GM23338 (cell line): Measurements from ENCODE around the gene TMEM120B.

Experiments used
- CREB1 ChIP-seq: fragments of 250-450 bp; sonication (Bioruptor Pico); IDR thresholded peaks from 2 replicates; pipeline ENCODE4 v1.5.0; 2020; ENCODE audit warnings: low read depth, mild to moderate bottlenecking, moderate library complexity
- EZH2 ChIP-seq: fragments of 200-600 bp; sonication (generic); IDR thresholded peaks from one replicate; pipeline ENCODE4 v1.8.0; 2017; ENCODE audit warnings: antibody characterized with exemption, mild to moderate bottlenecking, low read depth; ENCODE audit not compliant: unreplicated experiment
- EZH2phosphoT487 ChIP-seq: fragments of 200-600 bp; sonication (generic); IDR thresholded peaks from one replicate; pipeline ENCODE4 v1.8.1; 2018; ENCODE audit warnings: antibody characterized with exemption; ENCODE audit not compliant: unreplicated experiment
- JUNB ChIP-seq: IDR thresholded peaks from one replicate; pipeline ENCODE4 v1.6.1; 2016; ENCODE audit warnings: antibody characterized with exemption; ENCODE audit not compliant: unreplicated experiment
- POLR2AphosphoS5 ChIP-seq: IDR thresholded peaks from 2 replicates; pipeline ENCODE4 v1.6.1; 2016; ENCODE audit warnings: antibody characterized with exemption, low read depth
- STAT1 ChIP-seq: IDR thresholded peaks from one replicate; pipeline ENCODE4 v1.6.1; 2016; ENCODE audit warnings: antibody characterized with exemption; ENCODE audit not compliant: unreplicated experiment
- ZNF331 ChIP-seq: fragments of 250-450 bp; sonication (Bioruptor Pico); IDR thresholded peaks from 2 replicates; pipeline ENCODE4 v1.5.0; 2020; ENCODE audit warnings: low read depth, mild to moderate bottlenecking, moderate library complexity
- TF ChIP-seq, protein P1 (sequence below), 2 experiments: fragments of 200-600 bp in 1 of 2; sonication (generic) in 1 of 2; conservative IDR thresholded peaks; 2 replicates each; pipeline versions ENCODE4 v1.5.1 to v1.6.1; 2016 to 2017; ENCODE audit warnings: antibody characterized with exemption in 2 of 2, low read depth in 2 of 2, mild to moderate bottlenecking in 2 of 2, moderate library complexity in 1 of 2
- TF ChIP-seq, protein P2 (sequence below): IDR thresholded peaks from 2 replicates; pipeline ENCODE4 v1.6.1; 2016; ENCODE audit warnings: antibody characterized with exemption
- TF ChIP-seq, protein P3 (sequence below): IDR thresholded peaks from one replicate; pipeline ENCODE4 v1.6.1; 2018; ENCODE audit warnings: antibody characterized with exemption; ENCODE audit not compliant: unreplicated experiment

GRCh38 chr12:121815263-121815662 lies 102.7 kb downstream of the TMEM120B start:
- TF ChIP-seq POLR2AphosphoS5 = no peak
- TF ChIP-seq, protein P1, sequence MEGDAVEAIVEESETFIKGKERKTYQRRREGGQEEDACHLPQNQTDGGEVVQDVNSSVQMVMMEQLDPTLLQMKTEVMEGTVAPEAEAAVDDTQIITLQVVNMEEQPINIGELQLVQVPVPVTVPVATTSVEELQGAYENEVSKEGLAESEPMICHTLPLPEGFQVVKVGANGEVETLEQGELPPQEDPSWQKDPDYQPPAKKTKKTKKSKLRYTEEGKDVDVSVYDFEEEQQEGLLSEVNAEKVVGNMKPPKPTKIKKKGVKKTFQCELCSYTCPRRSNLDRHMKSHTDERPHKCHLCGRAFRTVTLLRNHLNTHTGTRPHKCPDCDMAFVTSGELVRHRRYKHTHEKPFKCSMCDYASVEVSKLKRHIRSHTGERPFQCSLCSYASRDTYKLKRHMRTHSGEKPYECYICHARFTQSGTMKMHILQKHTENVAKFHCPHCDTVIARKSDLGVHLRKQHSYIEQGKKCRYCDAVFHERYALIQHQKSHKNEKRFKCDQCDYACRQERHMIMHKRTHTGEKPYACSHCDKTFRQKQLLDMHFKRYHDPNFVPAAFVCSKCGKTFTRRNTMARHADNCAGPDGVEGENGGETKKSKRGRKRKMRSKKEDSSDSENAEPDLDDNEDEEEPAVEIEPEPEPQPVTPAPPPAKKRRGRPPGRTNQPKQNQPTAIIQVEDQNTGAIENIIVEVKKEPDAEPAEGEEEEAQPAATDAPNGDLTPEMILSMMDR (conservative IDR thresholded peaks at IDR 0.05; ENCODE audit: low read depth in 2 of 2) = no peak
- TF ChIP-seq EZH2phosphoT487 = no peak
- TF ChIP-seq EZH2 = no peak
- TF ChIP-seq ZNF331 (CRISPR knock-in tag) = no peak
- TF ChIP-seq, protein P2, sequence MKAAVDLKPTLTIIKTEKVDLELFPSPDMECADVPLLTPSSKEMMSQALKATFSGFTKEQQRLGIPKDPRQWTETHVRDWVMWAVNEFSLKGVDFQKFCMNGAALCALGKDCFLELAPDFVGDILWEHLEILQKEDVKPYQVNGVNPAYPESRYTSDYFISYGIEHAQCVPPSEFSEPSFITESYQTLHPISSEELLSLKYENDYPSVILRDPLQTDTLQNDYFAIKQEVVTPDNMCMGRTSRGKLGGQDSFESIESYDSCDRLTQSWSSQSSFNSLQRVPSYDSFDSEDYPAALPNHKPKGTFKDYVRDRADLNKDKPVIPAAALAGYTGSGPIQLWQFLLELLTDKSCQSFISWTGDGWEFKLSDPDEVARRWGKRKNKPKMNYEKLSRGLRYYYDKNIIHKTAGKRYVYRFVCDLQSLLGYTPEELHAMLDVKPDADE = no peak
- TF ChIP-seq JUNB = no peak
- TF ChIP-seq, protein P3, sequence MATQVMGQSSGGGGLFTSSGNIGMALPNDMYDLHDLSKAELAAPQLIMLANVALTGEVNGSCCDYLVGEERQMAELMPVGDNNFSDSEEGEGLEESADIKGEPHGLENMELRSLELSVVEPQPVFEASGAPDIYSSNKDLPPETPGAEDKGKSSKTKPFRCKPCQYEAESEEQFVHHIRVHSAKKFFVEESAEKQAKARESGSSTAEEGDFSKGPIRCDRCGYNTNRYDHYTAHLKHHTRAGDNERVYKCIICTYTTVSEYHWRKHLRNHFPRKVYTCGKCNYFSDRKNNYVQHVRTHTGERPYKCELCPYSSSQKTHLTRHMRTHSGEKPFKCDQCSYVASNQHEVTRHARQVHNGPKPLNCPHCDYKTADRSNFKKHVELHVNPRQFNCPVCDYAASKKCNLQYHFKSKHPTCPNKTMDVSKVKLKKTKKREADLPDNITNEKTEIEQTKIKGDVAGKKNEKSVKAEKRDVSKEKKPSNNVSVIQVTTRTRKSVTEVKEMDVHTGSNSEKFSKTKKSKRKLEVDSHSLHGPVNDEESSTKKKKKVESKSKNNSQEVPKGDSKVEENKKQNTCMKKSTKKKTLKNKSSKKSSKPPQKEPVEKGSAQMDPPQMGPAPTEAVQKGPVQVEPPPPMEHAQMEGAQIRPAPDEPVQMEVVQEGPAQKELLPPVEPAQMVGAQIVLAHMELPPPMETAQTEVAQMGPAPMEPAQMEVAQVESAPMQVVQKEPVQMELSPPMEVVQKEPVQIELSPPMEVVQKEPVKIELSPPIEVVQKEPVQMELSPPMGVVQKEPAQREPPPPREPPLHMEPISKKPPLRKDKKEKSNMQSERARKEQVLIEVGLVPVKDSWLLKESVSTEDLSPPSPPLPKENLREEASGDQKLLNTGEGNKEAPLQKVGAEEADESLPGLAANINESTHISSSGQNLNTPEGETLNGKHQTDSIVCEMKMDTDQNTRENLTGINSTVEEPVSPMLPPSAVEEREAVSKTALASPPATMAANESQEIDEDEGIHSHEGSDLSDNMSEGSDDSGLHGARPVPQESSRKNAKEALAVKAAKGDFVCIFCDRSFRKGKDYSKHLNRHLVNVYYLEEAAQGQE = no peak
- TF ChIP-seq CREB1 (CRISPR knock-in tag) = no peak
- no peak for TF ChIP-seq STAT1
